GM12875 (cell line): ENCODE results near the gene STAMBPL1.

Experiments used
- H3K4me3 ChIP-seq: one replicate; pipeline ENCODE4 v1.5.1; 2011; ENCODE audit warnings: low read depth, low read length, control low read depth
- CTCF ChIP-seq: IDR thresholded peaks from 2 replicates; pipeline ENCODE4 v1.5.1; 2011; ENCODE audit warnings: low read depth, mild to moderate bottlenecking, control low read depth, inconsistent platforms, low read length, moderate library complexity, borderline replicate concordance; ENCODE audit not compliant: insufficient read depth

The STAMBPL1 gene

GRCh38 chr10:88911116-88911515, 31.1 kb downstream of the STAMBPL1 start:
- no peak overlapping the region for H3K4me3 ChIP-seq
- no peak for TF ChIP-seq CTCF

- no peak for TF ChIP-seq CTCF
- H3K4me3 ChIP-seq: no peak overlapping the region
These were observed 31.8 kb downstream of the STAMBPL1 start for GRCh38 chr10:88911851-88912250.

GRCh38 chr10:88913127-88913526, 33.1 kb downstream of the STAMBPL1 start:
- no peak for TF ChIP-seq CTCF
- H3K4me3 ChIP-seq: no peak overlapping the region

GRCh38 chr10:88913788-88914187, 33.7 kb downstream of the STAMBPL1 start:
- no peak overlapping the region for H3K4me3 ChIP-seq
- TF ChIP-seq CTCF: no peak

- TF ChIP-seq CTCF: no peak
- no peak overlapping the region for H3K4me3 ChIP-seq
These were observed 35.7 kb downstream of the STAMBPL1 start for GRCh38 chr10:88915781-88916180.

- TF ChIP-seq CTCF: no peak
- H3K4me3 ChIP-seq: no peak overlapping the region
These were observed 36.2 kb downstream of the STAMBPL1 start for GRCh38 chr10:88916231-88916630.

- H3K4me3 ChIP-seq: no peak overlapping the region
- no peak for TF ChIP-seq CTCF
These were observed 36.9 kb downstream of the STAMBPL1 start for GRCh38 chr10:88916986-88917385.
